ENCODE data around the gene PDE5A. TPM values are rescaled to one million over a fixed set of nuclear protein-coding genes. Genes with fewer than 3 reads are reported as not detected.

PDE5A gene
- total RNA-seq, 1 experiment from 2014 or later, result 8.5 TPM

DNA sequence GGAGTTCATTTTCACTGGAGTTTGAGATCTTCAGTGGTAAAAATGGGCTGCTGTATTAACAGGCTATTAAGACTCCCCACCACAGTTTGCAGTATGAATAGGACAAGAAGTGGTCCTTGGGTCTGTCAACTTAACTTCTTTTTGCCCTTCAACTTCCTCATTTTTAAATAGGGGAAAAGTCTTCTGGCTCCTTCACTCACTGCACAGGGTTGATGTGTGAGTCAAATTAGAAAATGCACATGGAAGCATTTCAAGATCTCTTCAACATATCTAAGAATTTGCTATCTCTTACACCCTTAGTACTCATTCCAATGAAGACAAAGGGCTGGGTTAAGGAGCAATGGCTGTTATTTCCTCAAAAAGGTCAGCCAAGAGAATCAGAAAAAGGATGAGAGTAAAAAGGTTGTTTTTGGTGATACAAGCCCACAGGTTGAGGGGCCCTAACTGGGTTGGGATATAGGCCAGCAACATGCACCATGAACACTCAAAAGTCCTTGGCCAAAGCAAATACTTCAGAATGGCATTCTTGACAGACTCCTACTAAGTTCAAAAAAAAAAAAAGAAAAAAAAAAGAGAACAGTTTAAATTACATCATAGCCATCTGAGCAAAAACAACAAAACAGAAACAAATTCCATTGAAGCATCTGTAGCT lies 13.4 kb downstream of the PDE5A start:
- no peaks in the 10 kb centered on the region for H3K79me2 ChIP-seq (ENCODE audit: low read depth)
- H3K4me3 ChIP-seq, result no peak overlapping the region
- no peaks in the 10 kb centered on the region for H3K9me2 ChIP-seq (ENCODE audit: insufficient read depth)
- no peaks in the 10 kb centered on the region for H4K20me1 ChIP-seq (ENCODE audit: insufficient read depth)
- DNase-seq, result no peak
- no peaks in the 10 kb centered on the region for H3K9me3 ChIP-seq (ENCODE audit: insufficient read depth, low read depth)
- intact Hi-C loops (cut with micrococcal nuclease; ENCODE audit: unreplicated experiment), result no loop called here
- no peak for TF ChIP-seq EZH2 (IDR thresholded peaks at IDR 0.05; ENCODE audit: low read depth)
- TF ChIP-seq, protein P1, sequence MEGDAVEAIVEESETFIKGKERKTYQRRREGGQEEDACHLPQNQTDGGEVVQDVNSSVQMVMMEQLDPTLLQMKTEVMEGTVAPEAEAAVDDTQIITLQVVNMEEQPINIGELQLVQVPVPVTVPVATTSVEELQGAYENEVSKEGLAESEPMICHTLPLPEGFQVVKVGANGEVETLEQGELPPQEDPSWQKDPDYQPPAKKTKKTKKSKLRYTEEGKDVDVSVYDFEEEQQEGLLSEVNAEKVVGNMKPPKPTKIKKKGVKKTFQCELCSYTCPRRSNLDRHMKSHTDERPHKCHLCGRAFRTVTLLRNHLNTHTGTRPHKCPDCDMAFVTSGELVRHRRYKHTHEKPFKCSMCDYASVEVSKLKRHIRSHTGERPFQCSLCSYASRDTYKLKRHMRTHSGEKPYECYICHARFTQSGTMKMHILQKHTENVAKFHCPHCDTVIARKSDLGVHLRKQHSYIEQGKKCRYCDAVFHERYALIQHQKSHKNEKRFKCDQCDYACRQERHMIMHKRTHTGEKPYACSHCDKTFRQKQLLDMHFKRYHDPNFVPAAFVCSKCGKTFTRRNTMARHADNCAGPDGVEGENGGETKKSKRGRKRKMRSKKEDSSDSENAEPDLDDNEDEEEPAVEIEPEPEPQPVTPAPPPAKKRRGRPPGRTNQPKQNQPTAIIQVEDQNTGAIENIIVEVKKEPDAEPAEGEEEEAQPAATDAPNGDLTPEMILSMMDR (conservative IDR thresholded peaks at IDR 0.05), result no peak
- no peaks in the 10 kb centered on the region for H3K4me1 ChIP-seq (replicated peaks; ENCODE audit: insufficient read depth)
- no peak overlapping the region for H2AFZ ChIP-seq
- no peaks in the 10 kb centered on the region for H3K27me3 ChIP-seq (ENCODE audit: insufficient read depth, low read depth)
- no peak overlapping the region for H3K27ac ChIP-seq
- H3K4me2 ChIP-seq, result no peak overlapping the region
- no peaks in the 10 kb centered on the region for H3K36me3 ChIP-seq (ENCODE audit: low read depth)
- POLR2A ChIA-PET (ENCODE audit: unreplicated experiment), result no interaction called here
- CTCF ChIA-PET, result no interaction called here
- no TSS peak for BruUV-seq (replicated peaks)
- no peaks in the 10 kb centered on the region for H3F3A ChIP-seq (ENCODE audit: insufficient read depth, low read depth)

DNA sequence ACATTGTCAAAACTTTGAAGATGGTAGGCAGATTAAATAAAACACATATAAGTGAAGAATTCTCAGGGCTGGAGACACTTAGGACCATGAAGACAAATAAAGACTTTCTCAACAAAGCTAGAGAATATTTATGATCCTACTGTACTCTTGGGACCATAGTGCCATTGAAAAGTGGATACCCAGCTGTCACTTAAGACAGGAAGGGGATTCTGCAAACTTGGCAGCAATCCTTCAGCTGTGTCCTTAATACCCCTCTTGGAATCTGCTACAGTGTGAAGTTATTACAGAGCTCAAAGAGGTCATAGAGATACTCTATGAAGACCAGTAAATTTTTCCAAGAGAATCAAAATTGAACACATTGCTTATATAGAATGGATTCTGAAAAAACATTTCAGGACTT lies 24.3 kb downstream of the PDE5A start:
- TF ChIP-seq, protein P1 (conservative IDR thresholded peaks at IDR 0.05), result no peak
- no peak for TF ChIP-seq EZH2 (IDR thresholded peaks at IDR 0.05; ENCODE audit: low read depth)
- H3K4me3 ChIP-seq, result no peak overlapping the region
- no peaks in the 10 kb centered on the region for H3K9me3 ChIP-seq (ENCODE audit: insufficient read depth, low read depth)
- no peaks in the 10 kb centered on the region for H3K36me3 ChIP-seq (ENCODE audit: low read depth)
- no peaks in the 10 kb centered on the region for H3K4me1 ChIP-seq (replicated peaks; ENCODE audit: insufficient read depth)
- no peaks in the 10 kb centered on the region for H3K27me3 ChIP-seq (ENCODE audit: insufficient read depth, low read depth)
- no peaks in the 10 kb centered on the region for H3K9me2 ChIP-seq (ENCODE audit: insufficient read depth)
- no peak for DNase-seq
- ChIA-PET POLR2A (ENCODE audit: unreplicated experiment) (no interaction called here), CTCF (no interaction called here)
- no peaks in the 10 kb centered on the region for H3F3A ChIP-seq (ENCODE audit: insufficient read depth, low read depth)
- no peak overlapping the region for H3K27ac ChIP-seq
- intact Hi-C loops (cut with micrococcal nuclease; ENCODE audit: unreplicated experiment), result no loop called here
- no peak overlapping the region for H3K4me2 ChIP-seq
- no peak overlapping the region for H2AFZ ChIP-seq
- no peaks in the 10 kb centered on the region for H3K79me2 ChIP-seq (ENCODE audit: low read depth)
- no TSS peak for BruUV-seq (replicated peaks)
- H4K20me1 ChIP-seq (ENCODE audit: insufficient read depth), result no peaks in the 10 kb centered on the region

DNA sequence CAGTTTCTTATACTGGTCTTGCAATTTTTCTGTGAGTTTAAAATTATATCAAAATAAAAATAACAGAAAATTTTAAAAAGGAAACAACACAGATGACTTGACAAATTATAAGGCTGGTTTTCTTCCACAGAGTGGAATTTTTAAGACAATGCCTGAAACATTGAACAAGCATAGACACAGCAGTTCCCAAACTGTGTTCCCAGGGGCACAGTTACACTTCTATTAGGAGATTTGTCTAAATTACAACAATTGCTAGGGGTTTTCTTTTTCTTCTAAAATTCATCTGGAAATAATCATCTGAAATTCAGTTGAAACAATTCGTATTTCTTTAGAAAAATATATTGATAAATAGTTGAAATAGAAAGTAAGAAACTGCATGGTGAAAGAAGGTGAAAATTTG lies 26.2 kb downstream of the PDE5A start:
- no peaks in the 10 kb centered on the region for H3K9me3 ChIP-seq (ENCODE audit: insufficient read depth, low read depth)
- no peak for DNase-seq
- H3K4me1 ChIP-seq (replicated peaks; ENCODE audit: insufficient read depth), result no peaks in the 10 kb centered on the region
- H3K36me3 ChIP-seq (ENCODE audit: low read depth), result no peaks in the 10 kb centered on the region
- intact Hi-C loops (cut with micrococcal nuclease; ENCODE audit: unreplicated experiment), result no loop called here
- H4K20me1 ChIP-seq (ENCODE audit: insufficient read depth), result no peaks in the 10 kb centered on the region
- no peak overlapping the region for H2AFZ ChIP-seq
- no peak overlapping the region for H3K4me2 ChIP-seq
- TF ChIP-seq, protein P1 (conservative IDR thresholded peaks at IDR 0.05), result no peak
- no peak for TF ChIP-seq EZH2 (IDR thresholded peaks at IDR 0.05; ENCODE audit: low read depth)
- no peaks in the 10 kb centered on the region for H3K79me2 ChIP-seq (ENCODE audit: low read depth)
- no TSS peak for BruUV-seq (replicated peaks)
- no peak overlapping the region for H3K27ac ChIP-seq
- POLR2A ChIA-PET (ENCODE audit: unreplicated experiment), result no interaction called here
- no peak overlapping the region for H3K4me3 ChIP-seq
- no peaks in the 10 kb centered on the region for H3K9me2 ChIP-seq (ENCODE audit: insufficient read depth)
- H3K27me3 ChIP-seq (ENCODE audit: insufficient read depth, low read depth), result no peaks in the 10 kb centered on the region
- CTCF ChIA-PET, result no interaction called here
- no peaks in the 10 kb centered on the region for H3F3A ChIP-seq (ENCODE audit: insufficient read depth, low read depth)

Data from PC-9 (cell line).